Endodermal cell (in vitro differentiated cells): Measurements from ENCODE around the gene RHOV. TPM values are rescaled to one million over a fixed set of nuclear protein-coding genes. Genes with fewer than 3 reads are reported as not detected.

ENCODE experiments used
- DNase-seq: peaks from one replicate; pipeline ENCODE4 v3.0.0-alpha.2; 2017
- H3K27ac ChIP-seq: 2 replicates; pipeline ENCODE4 v1.5.1; 2013; ENCODE audit warnings: mild to moderate bottlenecking, low read depth, low read length, moderate library complexity
- H3K27me3 ChIP-seq: 2 replicates; pipeline ENCODE4 v1.6.1; 2013; ENCODE audit warnings: mild to moderate bottlenecking, low read length, moderate library complexity; ENCODE audit not compliant: insufficient read depth, control insufficient read depth, poor library complexity, severe bottlenecking
- H3K36me3 ChIP-seq: 2 replicates; pipeline ENCODE4 v1.7.0; 2013; ENCODE audit warnings: mild to moderate bottlenecking, low read length, moderate library complexity; ENCODE audit not compliant: control insufficient read depth, insufficient read depth
- H3K4me1 ChIP-seq: one replicate; pipeline ENCODE4 v1.7.0; 2013; ENCODE audit warnings: low read length; ENCODE audit not compliant: control insufficient read depth, insufficient read depth
- H3K4me3 ChIP-seq: 2 replicates; pipeline ENCODE4 v1.5.1; 2013; ENCODE audit warnings: mild to moderate bottlenecking, low read length, moderate library complexity
- H3K9ac ChIP-seq: 2 replicates; pipeline ENCODE4 v1.6.1; 2013; ENCODE audit warnings: mild to moderate bottlenecking, low read length, moderate library complexity; ENCODE audit not compliant: poor library complexity, severe bottlenecking; ENCODE audit errors: extremely low read depth
- H3K9me3 ChIP-seq: 2 replicates; pipeline ENCODE4 v1.6.1; 2013; ENCODE audit warnings: mild to moderate bottlenecking, low read length, moderate library complexity; ENCODE audit not compliant: control insufficient read depth
- H3K27ac Mint-ChIP-seq: 2 replicates; pipeline ENCODE4 v1.8.0; 2020; ENCODE audit warnings: mixed read lengths
- H3K27me3 Mint-ChIP-seq: 2 replicates; pipeline ENCODE4 v1.8.0; 2021; ENCODE audit warnings: mild to moderate bottlenecking, mixed read lengths; ENCODE audit not compliant: insufficient read depth
- H3K36me3 Mint-ChIP-seq: 2 replicates; pipeline ENCODE4 v1.8.0; 2020; ENCODE audit warnings: low read depth, mixed read lengths
- H3K4me1 Mint-ChIP-seq: 2 replicates; pipeline ENCODE4 v1.8.0; 2020; ENCODE audit warnings: mixed read lengths
- H3K4me3 Mint-ChIP-seq: 2 replicates; pipeline ENCODE4 v1.8.0; 2020; ENCODE audit warnings: mild to moderate bottlenecking, moderate library complexity, mixed read lengths
- H3K9me3 Mint-ChIP-seq: 2 replicates; pipeline ENCODE4 v1.8.0; 2020; ENCODE audit warnings: mild to moderate bottlenecking, mixed read lengths
- CTCF ChIP-seq: fragments of 200-600 bp; sonication (generic); conservative IDR thresholded peaks from 2 replicates; pipeline ENCODE4 v1.5.0; 2021; ENCODE audit warnings: antibody characterized with exemption, mild to moderate bottlenecking
- WGBS, 2 experiments: methylation state at CpG; one replicate each; pipeline versions ENCODE4 v1.1.5 to v1.1.7; 2013; ENCODE audit warnings: missing lambda C conversion rate in 2 of 2, mixed read lengths in 1 of 2; ENCODE audit not compliant: insufficient coverage in 1 of 2, insufficient read length in 1 of 2; 5-methylcytosine and 5-hydroxymethylcytosine counted together
- total RNA-seq, 2 donors: library from RNA; stranded (reverse); fragmentation: NEBNext Ultra II Directional in 1 of 2; extraction: Animal tissue kit (Norgen Biotek cat#: 25700) in 1 of 2; gene quantifications; 2 replicates in 1 of 2; 3 replicates in 1 of 2; pipeline ENCODE4 v1.2.1, GENCODE V29; 2021

RHOV gene
- total RNA-seq, 2 donors from 2014 or later = 1.8 to 2.8 TPM

GRCh38 chr15:40872791-40873693 lies 992 bp downstream of the RHOV start:
- no peaks in the 10 kb centered on the region for H3K4me1 ChIP-seq
- no peaks in the 10 kb centered on the region for H3K36me3 ChIP-seq
- 78 to 81% methylated on average over 18 to 33 of the region's 33 CpGs for WGBS, 2 experiments
- H3K9me3 ChIP-seq = no peaks in the 10 kb centered on the region
- Mint-ChIP-seq H3K27ac (no peak overlapping the region), H3K4me3 (peak overlapping the region; percentile 62), H3K4me1 (peaks cover 20% of the 10 kb centered on the region), H3K36me3 (no peaks in the 10 kb centered on the region), H3K27me3 (peaks cover 3% of the 10 kb centered on the region), H3K9me3 (no peaks in the 10 kb centered on the region)
- peak overlapping the region; percentile 75 for H3K4me3 ChIP-seq
- no peak for TF ChIP-seq CTCF
- H3K27ac ChIP-seq = no peak overlapping the region
- peak; percentile 56 for DNase-seq
- no peak overlapping the region for H3K9ac ChIP-seq
- H3K27me3 ChIP-seq = peaks cover 6% of the 10 kb centered on the region

- peaks cover 6% of the 10 kb centered on the region for H3K27me3 ChIP-seq
- H3K4me3 ChIP-seq = no peak overlapping the region
- no peak overlapping the region for H3K9ac ChIP-seq
- Mint-ChIP-seq H3K36me3 (no peaks in the 10 kb centered on the region), H3K27ac (peak overlapping the region; percentile 86), H3K4me1 (peaks cover 20% of the 10 kb centered on the region), H3K27me3 (peaks cover 3% of the 10 kb centered on the region), H3K4me3 (peak overlapping the region; percentile 6), H3K9me3 (no peaks in the 10 kb centered on the region)
- TF ChIP-seq CTCF = no peak
- H3K36me3 ChIP-seq = no peaks in the 10 kb centered on the region
- H3K27ac ChIP-seq = no peak overlapping the region
- H3K4me1 ChIP-seq = no peaks in the 10 kb centered on the region
- H3K9me3 ChIP-seq = no peaks in the 10 kb centered on the region
- WGBS, 2 experiments = 81 to 89% methylated on average over 9 to 13 of the region's 13 CpGs
- DNase-seq = peak; percentile 90
Observed at GRCh38 chr15:40871749-40872617, 2.1 kb downstream of the RHOV start.

GRCh38 chr15:40870716-40871115 lies 3.3 kb downstream of the RHOV start:
- Mint-ChIP-seq H3K27ac (no peak overlapping the region), H3K4me3 (no peak overlapping the region), H3K4me1 (peaks cover 20% of the 10 kb centered on the region), H3K36me3 (no peaks in the 10 kb centered on the region), H3K9me3 (no peaks in the 10 kb centered on the region), H3K27me3 (peaks cover 5% of the 10 kb centered on the region)
- peaks cover 6% of the 10 kb centered on the region for H3K27me3 ChIP-seq
- no peaks in the 10 kb centered on the region for H3K36me3 ChIP-seq
- WGBS, 2 experiments = 100% methylated on average over 1 of the region's 1 CpG; no CpG with 5 or more reads in 1 of the 2 experiments
- H3K9me3 ChIP-seq = no peaks in the 10 kb centered on the region
- no peaks in the 10 kb centered on the region for H3K4me1 ChIP-seq
- no peak overlapping the region for H3K4me3 ChIP-seq
- DNase-seq = no peak
- no peak overlapping the region for H3K27ac ChIP-seq
- no peak for TF ChIP-seq CTCF
- H3K9ac ChIP-seq = no peak overlapping the region
